Middle frontal gyrus (tissue), 1 donor: Measurements from ENCODE around the gene AGXT2.
"Not testable (repeated sequence)": the region's sequence is repeated elsewhere in the genome, so short reads cannot be mapped to it uniquely, and the experiment has no call there.

Experiments used
- DNase-seq: peaks from one replicate; pipeline ENCODE4 v3.0.0-alpha.2; 2015; ENCODE audit warnings: low spot score; ENCODE audit errors: extremely low spot score

The AGXT2 gene

GRCh38 chr5:34976347-34976746 lies 71.4 kb downstream of the AGXT2 start:
- no peak for DNase-seq

DNA sequence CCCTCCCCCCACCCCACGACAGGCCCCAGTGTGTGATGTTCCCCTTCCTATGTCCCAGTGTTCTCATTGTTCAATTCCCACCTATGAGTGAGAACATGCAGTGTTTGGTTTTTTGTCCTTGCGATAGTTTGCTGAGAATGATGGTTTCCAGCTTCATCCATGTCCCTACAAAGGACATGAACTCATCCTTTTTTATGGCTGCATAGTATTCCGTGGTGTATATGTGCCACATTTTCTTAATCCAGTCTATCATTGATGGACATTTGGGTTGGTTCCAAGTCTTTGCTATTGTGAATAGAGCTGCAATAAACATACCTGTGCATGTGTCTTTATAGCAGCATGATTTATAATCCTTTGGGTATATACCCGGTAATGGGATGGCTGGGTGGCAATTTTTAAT lies 76.1 kb downstream of the AGXT2 start:
- DNase-seq, result not testable (repeated sequence)

- no peak for DNase-seq
Observed at GRCh38 chr5:34970552-34970951, 77.2 kb downstream of the AGXT2 start.

DNA sequence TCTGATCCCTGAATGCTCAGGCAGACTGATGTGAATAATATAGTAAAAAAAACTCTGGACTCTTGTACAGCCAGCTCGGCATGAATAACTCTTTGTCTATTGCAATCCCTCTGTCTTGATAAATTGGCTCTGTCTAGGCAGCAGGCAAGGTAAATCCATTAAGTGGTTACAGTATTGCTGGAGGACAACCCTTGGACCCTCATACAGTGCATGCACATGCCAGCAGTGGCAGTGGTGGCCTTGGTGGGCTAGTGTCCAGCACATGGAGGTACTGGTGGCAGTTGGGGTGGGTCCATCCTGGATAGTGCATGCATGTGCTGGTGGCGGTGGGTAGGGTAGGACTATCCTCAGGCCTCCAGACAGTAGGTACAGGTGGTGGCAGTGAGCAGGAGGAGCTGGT lies 79.5 kb downstream of the AGXT2 start:
- no peak for DNase-seq

- no peak for DNase-seq
Observed at GRCh38 chr5:34967540-34967939, 80.2 kb downstream of the AGXT2 start.

GRCh38 chr5:34959323-34959722 lies 88.4 kb downstream of the AGXT2 start:
- no peak for DNase-seq

GRCh38 chr5:34957857-34958690 lies 89.7 kb downstream of the AGXT2 start:
- DNase-seq, result no peak

- no peak for DNase-seq
Observed at GRCh38 chr5:34957321-34957720, 90.4 kb downstream of the AGXT2 start.
